Measurements from ENCODE around the gene FEN1. TPM values are rescaled to one million over a fixed set of nuclear protein-coding genes. Genes with fewer than 3 reads are reported as not detected.

The FEN1 gene
- total RNA-seq, 1 experiment from 2014 or later = 119 TPM

DNA sequence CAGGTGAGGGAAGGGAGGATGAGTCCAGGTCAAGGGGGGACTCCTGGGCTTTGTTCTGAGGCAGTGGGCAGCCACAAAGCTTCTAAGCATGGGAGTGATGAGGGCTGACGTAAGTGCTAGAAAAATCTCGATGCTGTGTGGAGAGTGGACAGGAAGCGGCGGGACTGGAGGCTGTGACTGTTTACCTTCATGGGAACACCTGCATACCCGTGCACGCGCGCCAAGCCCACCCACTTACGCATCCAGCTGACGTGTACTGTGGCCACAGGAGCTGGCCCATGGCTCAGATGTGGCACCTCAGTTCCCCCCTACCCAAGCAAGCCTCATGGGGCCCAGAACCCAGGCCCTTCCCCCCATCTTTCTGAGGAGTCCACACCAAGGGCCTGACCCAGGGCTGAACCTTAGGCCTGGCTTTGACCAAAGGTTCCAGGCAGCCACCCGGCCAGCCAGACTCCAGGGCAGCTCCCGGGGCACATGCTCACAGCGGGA is 26.3 kb upstream of the FEN1 start:
- Histone ChIP-seq H3K4me3 (ENCODE audit: insufficient read depth, low read depth, low read length) (no peak overlapping the region), H3K36me3 (replicated peaks; ENCODE audit: control insufficient read depth, insufficient read depth, low read length) (no peaks in the 10 kb centered on the region), H3K27me3 (ENCODE audit: control insufficient read depth, insufficient read depth, low read length) (no peaks in the 10 kb centered on the region)
- DNase-seq = no peak

- Histone ChIP-seq H3K27me3 (ENCODE audit: control insufficient read depth, insufficient read depth, low read length) (no peaks in the 10 kb centered on the region), H3K4me3 (ENCODE audit: insufficient read depth, low read depth, low read length) (no peak overlapping the region), H3K36me3 (replicated peaks; ENCODE audit: control insufficient read depth, insufficient read depth, low read length) (no peaks in the 10 kb centered on the region)
- DNase-seq = no peak
Measured at GRCh38 chr11:61768376-61769076, 24.2 kb upstream of the FEN1 start.

DNA sequence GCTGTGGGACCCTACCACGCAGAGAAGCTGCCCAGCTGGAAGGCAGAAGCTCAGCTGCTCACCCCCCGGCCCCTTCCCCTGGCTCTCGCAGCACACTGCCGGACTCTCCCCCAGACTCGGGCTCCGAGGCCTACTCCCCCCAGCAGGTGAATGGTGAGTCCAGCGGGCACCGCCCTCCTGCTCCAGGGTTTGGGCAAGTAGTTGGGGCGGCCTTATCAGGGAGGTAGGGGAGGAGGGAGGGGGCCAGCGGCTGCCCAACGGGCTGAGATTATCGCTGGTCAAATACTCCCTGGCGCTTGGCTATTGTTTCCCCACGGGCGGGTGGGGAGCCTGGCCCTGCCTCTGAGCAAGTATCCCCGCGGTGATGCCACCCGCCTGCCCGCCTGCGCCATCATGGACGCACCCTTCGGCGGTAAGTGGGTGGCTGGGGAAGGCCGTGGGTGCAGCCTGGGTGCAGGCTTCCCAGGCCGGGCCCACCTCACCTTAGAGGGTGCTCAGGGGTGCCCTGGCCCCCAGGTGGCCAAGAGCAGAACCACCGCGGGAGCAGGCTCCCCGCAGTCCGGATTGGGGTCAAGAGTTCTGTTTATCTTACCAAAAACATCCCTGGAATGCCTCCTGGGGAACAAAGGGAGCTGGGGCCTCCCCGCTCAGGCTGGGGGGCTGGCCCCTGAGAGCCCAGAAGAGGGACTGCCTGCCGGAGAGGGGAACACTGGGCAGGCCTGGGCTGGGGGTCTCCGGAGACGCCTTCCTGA is 23.4 kb upstream of the FEN1 start:
- Histone ChIP-seq H3K4me3 (ENCODE audit: insufficient read depth, low read depth, low read length) (no peak overlapping the region), H3K36me3 (replicated peaks; ENCODE audit: control insufficient read depth, insufficient read depth, low read length) (no peaks in the 10 kb centered on the region), H3K27me3 (ENCODE audit: control insufficient read depth, insufficient read depth, low read length) (no peaks in the 10 kb centered on the region)
- peak; percentile 88 for DNase-seq

GRCh38 chr11:61769946-61770683 is 22.6 kb upstream of the FEN1 start:
- Histone ChIP-seq H3K36me3 (replicated peaks; ENCODE audit: control insufficient read depth, insufficient read depth, low read length) (no peaks in the 10 kb centered on the region), H3K27me3 (ENCODE audit: control insufficient read depth, insufficient read depth, low read length) (no peaks in the 10 kb centered on the region), H3K4me3 (ENCODE audit: insufficient read depth, low read depth, low read length) (no peak overlapping the region)
- DNase-seq = no peak

GRCh38 chr11:61771195-61771894 is 21.4 kb upstream of the FEN1 start:
- Histone ChIP-seq H3K36me3 (replicated peaks; ENCODE audit: control insufficient read depth, insufficient read depth, low read length) (no peaks in the 10 kb centered on the region), H3K4me3 (ENCODE audit: insufficient read depth, low read depth, low read length) (no peak overlapping the region), H3K27me3 (ENCODE audit: control insufficient read depth, insufficient read depth, low read length) (no peaks in the 10 kb centered on the region)
- no peak for DNase-seq

GRCh38 chr11:61771985-61772455 is 20.7 kb upstream of the FEN1 start:
- H3K4me3 ChIP-seq (ENCODE audit: insufficient read depth, low read depth, low read length) = no peak overlapping the region
- peak; percentile 93 for DNase-seq

GRCh38 chr11:61773356-61773755 is 19.4 kb upstream of the FEN1 start:
- H3K4me3 ChIP-seq (ENCODE audit: insufficient read depth, low read depth, low read length) = no peak overlapping the region
- peak; percentile 70 for DNase-seq
- H3K27me3 ChIP-seq (ENCODE audit: control insufficient read depth, insufficient read depth, low read length) = peaks cover 4% of the 10 kb centered on the region; the same call in 1 of the 2 replicates
- no peaks in the 10 kb centered on the region for H3K36me3 ChIP-seq (replicated peaks; ENCODE audit: control insufficient read depth, insufficient read depth, low read length)

More at GRCh38 chr11:61771985-61772455, 20.7 kb upstream of the FEN1 start:
- Histone ChIP-seq H3K27me3 (ENCODE audit: control insufficient read depth, insufficient read depth, low read length) (peaks cover 3% of the 10 kb centered on the region; the same call in 1 of the 2 replicates), H3K36me3 (replicated peaks; ENCODE audit: control insufficient read depth, insufficient read depth, low read length) (no peaks in the 10 kb centered on the region)

- Histone ChIP-seq H3K4me3 (ENCODE audit: insufficient read depth, low read depth, low read length) (no peak overlapping the region), H3K27me3 (ENCODE audit: control insufficient read depth, insufficient read depth, low read length) (peaks cover 4% of the 10 kb centered on the region; the same call in 1 of the 2 replicates), H3K36me3 (replicated peaks; ENCODE audit: control insufficient read depth, insufficient read depth, low read length) (no peaks in the 10 kb centered on the region)
- peak; percentile 46 for DNase-seq
Measured at GRCh38 chr11:61773809-61774208, 18.9 kb upstream of the FEN1 start.

DNA sequence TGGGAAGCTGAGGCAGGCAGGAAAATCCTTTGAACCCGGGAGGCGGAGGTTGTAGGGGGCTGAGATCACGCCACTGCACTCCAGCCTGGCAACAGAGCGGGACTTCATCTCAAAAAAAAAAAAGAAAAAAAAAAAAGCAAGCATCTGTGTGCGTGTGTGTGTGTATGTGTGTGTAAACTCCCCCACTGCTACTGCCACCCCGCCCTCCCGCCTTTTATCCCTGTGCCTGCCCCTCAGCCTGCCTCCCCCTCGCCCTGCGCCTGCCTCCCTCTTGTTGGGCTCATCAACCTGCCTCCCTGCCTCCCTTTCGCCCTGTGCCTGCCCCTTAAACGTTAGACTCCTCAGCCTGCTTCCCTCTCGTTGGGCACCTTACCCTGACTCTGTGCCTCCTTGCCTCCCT is 18.3 kb upstream of the FEN1 start:
- Histone ChIP-seq H3K4me3 (ENCODE audit: insufficient read depth, low read depth, low read length) (no peak overlapping the region), H3K27me3 (ENCODE audit: control insufficient read depth, insufficient read depth, low read length) (peaks cover 4% of the 10 kb centered on the region; the same call in 1 of the 2 replicates), H3K36me3 (replicated peaks; ENCODE audit: control insufficient read depth, insufficient read depth, low read length) (no peaks in the 10 kb centered on the region)
- peak; percentile 45 for DNase-seq

- peak; percentile 43 for DNase-seq
- no peaks in the 10 kb centered on the region; the same call in 1 of the 2 replicates for H3K36me3 ChIP-seq (replicated peaks; ENCODE audit: control insufficient read depth, insufficient read depth, low read length)
- no peak overlapping the region for H3K4me3 ChIP-seq (ENCODE audit: insufficient read depth, low read depth, low read length)
- H3K27me3 ChIP-seq (ENCODE audit: control insufficient read depth, insufficient read depth, low read length) = peaks cover 4% of the 10 kb centered on the region; the same call in 1 of the 2 replicates
Measured at GRCh38 chr11:61775106-61775505, 17.6 kb upstream of the FEN1 start.

DNA sequence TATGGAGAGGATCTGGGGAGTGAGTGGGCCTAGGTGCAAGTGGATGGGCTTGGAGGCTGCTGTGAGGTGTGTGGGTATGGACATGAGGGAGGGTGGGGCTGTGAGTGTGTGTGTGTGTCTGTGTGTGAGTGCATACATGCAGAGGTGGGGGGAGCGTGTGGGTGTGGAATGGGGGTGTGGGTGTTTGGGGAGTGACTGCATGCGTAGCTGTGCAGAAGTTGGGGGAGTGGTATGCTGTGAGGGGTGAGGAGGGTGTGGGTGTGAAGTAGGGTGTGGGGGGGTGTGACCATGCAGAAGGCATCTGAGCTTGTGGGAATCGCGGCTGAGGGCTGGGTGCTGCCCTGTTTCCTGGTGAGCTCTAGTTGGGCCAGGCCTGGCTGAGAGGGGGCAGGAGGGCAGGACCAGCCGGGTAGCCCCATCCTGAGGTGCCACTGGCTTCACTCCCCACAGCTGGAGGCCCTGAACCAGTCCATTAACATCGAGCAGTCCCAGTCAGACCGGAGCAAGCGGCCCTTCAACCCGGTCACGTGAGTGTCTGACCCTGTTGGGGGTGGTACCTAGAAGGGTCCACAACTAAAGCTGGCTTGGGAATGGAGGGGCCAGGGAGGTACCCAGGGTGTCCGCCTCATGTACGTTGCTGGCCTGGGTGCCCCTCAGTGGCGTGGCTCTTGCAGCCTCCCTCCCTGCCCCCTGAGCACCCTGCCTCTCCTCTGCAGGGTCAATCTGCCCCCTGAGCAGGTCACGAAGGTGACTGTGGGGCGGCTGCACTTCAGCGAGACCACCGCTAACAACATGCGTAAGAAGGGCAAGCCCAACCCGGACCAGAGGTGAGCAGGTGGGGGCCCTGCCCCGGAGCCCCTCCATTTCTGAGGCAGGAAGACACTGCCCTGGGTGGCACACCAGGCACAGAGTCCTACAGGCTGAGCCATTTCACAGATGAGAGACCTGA is 16.8 kb upstream of the FEN1 start:
- Histone ChIP-seq H3K36me3 (replicated peaks; ENCODE audit: control insufficient read depth, insufficient read depth, low read length) (no peaks in the 10 kb centered on the region; the same call in 1 of the 2 replicates), H3K27me3 (ENCODE audit: control insufficient read depth, insufficient read depth, low read length) (peaks cover 4% of the 10 kb centered on the region; the same call in 1 of the 2 replicates), H3K4me3 (ENCODE audit: insufficient read depth, low read depth, low read length) (no peak overlapping the region)
- DNase-seq = peak; percentile 65

- peak; percentile 97 for DNase-seq
- H3K36me3 ChIP-seq (replicated peaks; ENCODE audit: control insufficient read depth, insufficient read depth, low read length) = no peaks in the 10 kb centered on the region; the same call in 1 of the 2 replicates
- H3K4me3 ChIP-seq (ENCODE audit: insufficient read depth, low read depth, low read length) = no peak overlapping the region
- peaks cover 4% of the 10 kb centered on the region; the same call in 1 of the 2 replicates for H3K27me3 ChIP-seq (ENCODE audit: control insufficient read depth, insufficient read depth, low read length)
Measured at GRCh38 chr11:61776561-61777075, 16.1 kb upstream of the FEN1 start.
